Measurements from ENCODE around the gene ANKRD40CL.
A peak's percentile ranks its signal among the peaks of the same experiment; 100 is the strongest.

ANKRD40CL gene

DNA sequence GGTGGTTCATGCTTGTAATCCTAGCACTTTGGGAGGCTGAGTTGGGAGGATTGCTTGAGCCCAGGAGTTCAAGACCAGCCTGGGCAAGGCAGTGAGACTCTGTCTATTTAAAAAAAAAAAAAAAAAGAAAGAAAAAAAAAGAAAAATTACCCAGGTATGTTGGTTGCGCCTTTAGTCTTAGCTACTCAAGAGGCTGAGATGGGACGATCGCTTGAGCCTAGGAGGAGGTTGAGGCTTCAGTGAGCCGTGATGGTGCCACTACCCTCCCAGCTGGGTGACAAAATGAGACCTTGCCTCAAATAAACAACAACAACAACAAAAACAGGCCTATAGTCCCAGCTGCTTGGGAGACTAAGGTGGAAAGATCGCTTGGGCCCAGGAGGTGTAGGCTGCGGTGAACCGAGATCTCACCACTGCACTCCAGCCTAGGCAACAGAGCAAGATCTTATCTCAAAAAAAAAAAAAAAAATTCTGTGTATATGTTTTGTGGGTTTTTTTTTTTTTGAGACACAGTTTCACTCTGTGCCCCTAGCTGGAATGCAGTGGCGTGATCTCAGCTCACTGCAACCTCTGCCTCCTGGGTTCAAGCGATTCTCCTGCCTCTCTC is 12.5 kb upstream of the ANKRD40CL start:
- CTCF ChIA-PET: interaction anchor here (0.7 to 6.8 kb wide), 6 partner anchors 13 to 278 kb away, joined by 3 to 39 read pairs (median 4); no protein-coding TSS in a partner anchor
- Mint-ChIP-seq H3K4me3 (peak overlapping the region; percentile 31), H3K4me1 (peaks cover 30% of the 10 kb centered on the region), H3K36me3 (no peaks in the 10 kb centered on the region), H3K9me3 (no peaks in the 10 kb centered on the region), H3K27ac (peak overlapping the region; percentile 55), H3K27me3 (peaks cover 79% of the 10 kb centered on the region)
- DNase-seq: peak; percentile 75

DNA sequence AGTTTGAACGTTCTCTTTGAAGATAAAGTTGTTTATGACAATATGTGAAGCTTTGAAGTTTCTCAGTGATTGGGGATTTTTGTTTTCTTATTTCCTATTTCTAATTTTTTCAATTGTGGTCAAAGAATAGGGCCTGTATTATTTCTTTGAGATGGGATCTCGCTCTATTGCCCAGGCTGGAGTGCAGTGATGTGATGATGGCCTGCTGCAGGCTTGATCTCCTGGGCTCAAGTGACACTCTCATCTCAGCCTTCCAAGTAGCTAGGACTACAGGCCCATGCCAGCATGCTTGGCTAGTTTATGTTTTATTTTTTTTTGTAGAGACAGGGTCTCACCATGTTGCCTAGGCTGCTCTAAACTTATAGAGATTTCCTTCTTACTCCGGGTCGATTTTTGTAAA is 11.7 kb upstream of the ANKRD40CL start:
- H3K27ac Mint-ChIP-seq: no peak overlapping the region
- no peaks in the 10 kb centered on the region for H3K9me3 Mint-ChIP-seq
- DNase-seq: no peak
- CTCF ChIA-PET: interaction anchor here (0.9 to 1.0 kb wide), 2 partner anchors 63 to 170 kb away, joined by 4 read pairs; no protein-coding TSS in a partner anchor
- H3K27me3 Mint-ChIP-seq: peaks cover 77% of the 10 kb centered on the region
- peaks cover 30% of the 10 kb centered on the region for H3K4me1 Mint-ChIP-seq
- no peak overlapping the region for H3K4me3 Mint-ChIP-seq
- no peaks in the 10 kb centered on the region for H3K36me3 Mint-ChIP-seq

DNA sequence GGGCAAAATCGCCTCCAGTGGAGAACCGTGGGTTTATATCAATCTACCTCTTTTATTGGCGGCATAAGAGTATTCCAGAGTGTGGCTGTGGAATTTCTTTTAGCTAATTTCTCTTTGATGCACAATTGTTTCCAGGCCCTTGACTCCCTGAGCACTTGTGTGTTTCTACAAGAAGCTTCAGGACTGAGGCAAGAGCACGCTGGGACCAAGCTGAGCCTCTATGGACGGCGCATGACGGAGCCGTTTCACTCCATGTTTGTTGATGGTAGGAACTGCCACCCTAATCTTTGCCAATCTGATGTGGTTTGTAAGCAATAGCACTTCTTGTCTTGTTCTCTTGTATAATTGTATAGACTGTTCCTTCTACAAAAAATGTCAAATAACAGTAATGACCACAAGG is 11.2 kb upstream of the ANKRD40CL start:
- peaks cover 73% of the 10 kb centered on the region for H3K27me3 Mint-ChIP-seq
- H3K9me3 Mint-ChIP-seq: no peaks in the 10 kb centered on the region
- H3K27ac Mint-ChIP-seq: no peak overlapping the region
- H3K4me1 Mint-ChIP-seq: peaks cover 30% of the 10 kb centered on the region
- CTCF ChIA-PET: interaction anchor here (1.0 kb wide), 1 partner anchor 170 kb away, joined by 4 read pairs; no protein-coding TSS in a partner anchor
- H3K4me3 Mint-ChIP-seq: no peak overlapping the region
- H3K36me3 Mint-ChIP-seq: no peaks in the 10 kb centered on the region
- no peak for DNase-seq

DNA sequence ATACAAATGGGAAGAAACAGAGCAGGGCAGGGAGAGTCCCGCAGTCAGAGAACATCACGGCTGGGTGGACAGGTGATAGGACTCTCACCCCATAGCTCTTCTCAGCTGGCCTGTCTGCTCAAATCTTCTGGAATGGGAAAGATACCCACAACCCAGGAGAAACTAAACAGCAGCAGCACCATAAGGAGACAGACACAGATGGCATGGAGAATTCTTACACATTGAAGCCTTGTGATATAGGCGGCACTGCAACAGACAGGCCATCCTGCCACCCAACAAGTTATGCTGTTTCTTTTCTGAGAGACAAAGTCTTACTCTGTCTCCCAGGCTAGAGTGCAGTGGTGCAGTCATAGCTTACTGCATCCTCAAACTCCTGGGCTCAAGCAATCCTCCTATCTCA is 8.6 kb upstream of the ANKRD40CL start:
- H3K4me3 Mint-ChIP-seq: no peak overlapping the region

DNA sequence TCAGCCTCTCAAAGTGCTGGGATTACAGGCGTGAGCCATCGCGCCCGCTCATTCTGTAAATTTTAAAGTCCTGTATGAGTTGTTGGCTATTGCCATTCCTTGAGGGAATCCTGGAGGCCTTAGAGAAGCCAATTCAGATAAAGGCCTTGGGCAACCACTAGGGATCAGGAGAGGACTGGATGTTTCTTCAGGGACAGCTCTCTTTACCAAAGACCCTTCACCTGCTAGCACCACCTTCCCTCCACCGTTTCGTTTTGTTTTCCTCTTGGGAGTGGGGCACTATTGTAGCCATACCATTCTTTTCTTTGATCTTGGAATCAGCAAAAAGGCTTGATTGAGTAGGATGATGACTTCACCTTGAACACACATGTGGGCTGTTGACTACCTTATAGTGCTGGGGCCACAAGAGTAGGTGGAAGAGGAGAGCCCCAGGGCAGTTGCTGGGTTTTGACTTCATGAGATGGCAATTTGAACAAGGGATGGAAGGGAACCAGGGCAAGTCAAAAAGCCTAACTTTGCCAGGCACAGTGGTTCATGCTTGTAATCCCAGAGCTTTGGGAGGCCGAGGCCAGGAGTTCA is 7.0 kb upstream of the ANKRD40CL start:
- H3K9me3 Mint-ChIP-seq: no peaks in the 10 kb centered on the region
- H3K4me1 Mint-ChIP-seq: peaks cover 9% of the 10 kb centered on the region
- DNase-seq: no peak
- H3K36me3 Mint-ChIP-seq: no peaks in the 10 kb centered on the region
- CTCF ChIA-PET: no interaction called here
- no peak overlapping the region for H3K4me3 Mint-ChIP-seq
- H3K27me3 Mint-ChIP-seq: peaks cover 46% of the 10 kb centered on the region
- H3K27ac Mint-ChIP-seq: no peak overlapping the region

More for the DNA sequence above, 8.6 kb upstream of the ANKRD40CL start:
- Mint-ChIP-seq H3K27ac (no peak overlapping the region), H3K9me3 (no peaks in the 10 kb centered on the region), H3K36me3 (no peaks in the 10 kb centered on the region), H3K4me1 (peaks cover 21% of the 10 kb centered on the region), H3K27me3 (peaks cover 54% of the 10 kb centered on the region)
- CTCF ChIA-PET: interaction anchor here (1.0 kb wide), 1 partner anchor 66 kb away, joined by 3 read pairs; no protein-coding TSS in a partner anchor
- DNase-seq: peak; percentile 15

DNA sequence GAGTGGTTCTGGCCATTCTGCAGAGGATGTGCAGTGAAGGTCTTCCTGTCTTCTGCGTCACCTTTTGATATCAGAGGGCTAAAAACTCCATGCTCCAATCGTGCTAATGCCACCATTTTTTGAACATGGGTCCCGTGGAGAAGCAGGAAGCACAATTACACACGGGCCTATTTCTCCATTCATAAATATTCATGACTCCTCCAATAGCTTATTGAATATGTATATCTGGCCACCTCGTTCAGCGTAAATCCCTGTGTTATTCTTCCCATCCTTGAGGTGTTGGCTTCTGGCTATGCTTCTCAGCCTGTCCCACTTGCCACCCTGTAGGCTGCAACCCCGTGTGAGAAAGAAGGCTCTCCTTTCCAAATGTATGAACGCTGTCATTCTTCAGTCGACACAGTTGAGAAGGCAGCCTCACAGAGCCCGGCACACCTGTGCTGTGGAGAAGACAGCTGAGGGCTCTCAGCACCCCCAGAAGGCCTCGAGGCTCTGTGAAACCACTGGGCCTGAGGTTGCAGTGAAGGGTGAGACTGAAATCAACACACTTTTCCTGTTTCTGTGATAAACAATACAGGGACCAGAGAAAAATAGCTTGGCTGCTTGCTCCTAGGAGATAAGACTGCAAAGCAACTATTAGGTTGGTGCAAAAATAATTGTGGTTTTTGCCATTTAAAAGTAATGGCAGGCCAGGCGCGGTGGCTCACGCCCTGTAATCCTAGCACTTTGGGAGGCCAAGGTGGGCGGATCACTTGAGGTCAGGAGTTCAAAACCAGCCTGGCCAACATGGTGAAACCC is 4.9 kb upstream of the ANKRD40CL start:
- CTCF ChIA-PET: interaction anchor here (1.9 kb wide), 1 partner anchor 11 kb away, joined by 5 read pairs; no protein-coding TSS in a partner anchor
- DNase-seq: no peak
- Mint-ChIP-seq H3K27me3 (peaks cover 37% of the 10 kb centered on the region), H3K9me3 (no peaks in the 10 kb centered on the region), H3K4me3 (no peak overlapping the region), H3K27ac (no peak overlapping the region), H3K4me1 (peaks cover 3% of the 10 kb centered on the region), H3K36me3 (no peaks in the 10 kb centered on the region)

DNA sequence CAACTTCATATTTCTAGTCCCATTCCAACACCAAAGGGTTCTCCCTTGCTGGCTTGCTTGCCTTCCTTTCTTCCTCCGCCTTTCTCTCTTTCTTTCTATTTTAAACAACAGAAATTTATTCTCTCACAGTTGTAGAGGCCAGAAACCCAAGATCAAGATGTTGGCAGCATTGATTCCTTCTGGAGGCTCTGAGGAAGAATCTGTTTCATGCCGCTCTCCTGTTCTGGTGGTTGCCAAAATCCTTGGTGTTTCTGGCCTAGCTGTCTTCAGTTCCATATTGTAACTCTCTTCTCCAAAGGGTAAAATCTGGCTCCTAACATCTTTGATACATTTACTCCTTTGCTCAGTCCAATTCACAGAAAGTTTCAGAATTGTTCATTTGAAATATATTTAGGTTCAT is 3.0 kb upstream of the ANKRD40CL start:
- peaks cover 39% of the 10 kb centered on the region for H3K27me3 Mint-ChIP-seq
- no peaks in the 10 kb centered on the region for H3K9me3 Mint-ChIP-seq

DNA sequence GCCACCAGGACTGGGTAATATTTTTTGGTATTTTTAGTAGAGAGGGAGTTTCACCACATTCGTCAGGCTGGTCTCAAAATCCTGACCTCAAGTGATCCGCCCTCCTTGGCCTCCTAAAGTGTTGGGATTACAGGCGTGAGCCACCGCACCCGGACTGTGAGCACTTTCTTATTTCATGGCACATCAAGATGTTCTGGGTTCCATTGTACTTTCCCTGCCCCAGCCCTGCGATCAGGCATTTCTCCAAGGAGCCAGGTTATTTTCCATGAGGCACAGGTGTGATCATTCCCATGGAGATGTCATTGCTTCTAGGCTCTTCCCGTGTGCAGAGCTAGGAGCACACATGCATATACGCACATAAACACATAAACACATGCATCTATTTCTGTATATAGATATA is 2.6 kb upstream of the ANKRD40CL start:
- DNase-seq: no peak
- Mint-ChIP-seq H3K27ac (no peak overlapping the region), H3K27me3 (peaks cover 40% of the 10 kb centered on the region), H3K4me1 (peaks cover 7% of the 10 kb centered on the region), H3K36me3 (no peaks in the 10 kb centered on the region), H3K9me3 (no peaks in the 10 kb centered on the region), H3K4me3 (no peak overlapping the region)
- CTCF ChIA-PET: no interaction called here

More for the DNA sequence above, 3.0 kb upstream of the ANKRD40CL start:
- CTCF ChIA-PET: no interaction called here
- Mint-ChIP-seq H3K4me1 (peaks cover 7% of the 10 kb centered on the region), H3K36me3 (no peaks in the 10 kb centered on the region), H3K27ac (peak overlapping the region; percentile 62), H3K4me3 (no peak overlapping the region)
- DNase-seq: no peak

DNA sequence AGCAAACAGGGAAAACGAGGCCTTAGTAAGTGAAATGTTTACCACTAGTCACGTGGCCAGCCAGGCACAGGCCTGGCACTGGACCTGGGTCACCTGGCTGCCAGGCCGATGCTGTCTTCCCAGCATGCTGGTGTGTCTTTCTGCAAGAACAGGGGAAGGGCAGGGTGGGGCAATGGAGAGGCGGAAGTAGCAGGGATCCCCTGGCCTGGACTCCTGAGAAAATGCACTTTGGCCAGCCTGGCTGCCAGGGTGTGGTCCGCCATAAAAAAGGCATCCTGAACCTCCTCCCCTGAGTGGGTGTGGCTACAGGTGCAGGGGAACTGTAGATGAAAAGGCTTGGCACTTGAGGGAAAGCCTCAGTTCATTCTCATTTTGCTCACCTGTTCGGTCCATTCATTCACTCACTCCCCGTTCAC is 1.0 kb upstream of the ANKRD40CL start:
- CTCF ChIA-PET: no interaction called here
- H3K36me3 Mint-ChIP-seq: no peaks in the 10 kb centered on the region
- no peak overlapping the region for H3K27ac Mint-ChIP-seq

DNA sequence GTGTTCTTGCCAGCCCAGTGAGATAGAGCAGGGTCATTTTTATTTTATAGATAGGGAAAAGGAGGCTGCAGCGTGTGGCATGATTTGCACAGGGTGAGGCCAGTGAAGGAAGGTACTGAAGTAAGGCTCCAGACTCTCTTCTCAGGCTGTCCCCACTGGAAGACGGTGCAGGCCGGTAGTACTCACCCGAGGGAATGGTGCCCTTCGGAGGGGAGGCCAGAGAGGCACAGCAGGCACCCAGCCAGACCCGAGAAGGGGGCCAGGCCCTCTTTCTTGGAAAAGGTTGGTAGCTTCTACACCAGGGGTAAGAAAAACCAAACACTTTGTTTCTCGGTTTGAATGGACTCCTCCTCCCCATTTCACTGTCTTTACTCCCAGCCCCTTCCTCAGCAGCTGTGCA is 288 bp downstream of the ANKRD40CL start:
- no peak for DNase-seq
- Mint-ChIP-seq H3K4me3 (no peak overlapping the region), H3K36me3 (no peaks in the 10 kb centered on the region), H3K27me3 (peaks cover 52% of the 10 kb centered on the region), H3K9me3 (no peaks in the 10 kb centered on the region), H3K4me1 (peaks cover 9% of the 10 kb centered on the region), H3K27ac (no peak overlapping the region)
- CTCF ChIA-PET: interaction anchor here (0.8 to 2.1 kb wide), 2 partner anchors 13 to 16 kb away, joined by 3 to 5 read pairs; no protein-coding TSS in a partner anchor

More for the DNA sequence above, 1.0 kb upstream of the ANKRD40CL start:
- H3K9me3 Mint-ChIP-seq: no peaks in the 10 kb centered on the region
- no peak for DNase-seq
- no peak overlapping the region for H3K4me3 Mint-ChIP-seq
- peaks cover 41% of the 10 kb centered on the region for H3K27me3 Mint-ChIP-seq
- H3K4me1 Mint-ChIP-seq: peaks cover 8% of the 10 kb centered on the region

DNA sequence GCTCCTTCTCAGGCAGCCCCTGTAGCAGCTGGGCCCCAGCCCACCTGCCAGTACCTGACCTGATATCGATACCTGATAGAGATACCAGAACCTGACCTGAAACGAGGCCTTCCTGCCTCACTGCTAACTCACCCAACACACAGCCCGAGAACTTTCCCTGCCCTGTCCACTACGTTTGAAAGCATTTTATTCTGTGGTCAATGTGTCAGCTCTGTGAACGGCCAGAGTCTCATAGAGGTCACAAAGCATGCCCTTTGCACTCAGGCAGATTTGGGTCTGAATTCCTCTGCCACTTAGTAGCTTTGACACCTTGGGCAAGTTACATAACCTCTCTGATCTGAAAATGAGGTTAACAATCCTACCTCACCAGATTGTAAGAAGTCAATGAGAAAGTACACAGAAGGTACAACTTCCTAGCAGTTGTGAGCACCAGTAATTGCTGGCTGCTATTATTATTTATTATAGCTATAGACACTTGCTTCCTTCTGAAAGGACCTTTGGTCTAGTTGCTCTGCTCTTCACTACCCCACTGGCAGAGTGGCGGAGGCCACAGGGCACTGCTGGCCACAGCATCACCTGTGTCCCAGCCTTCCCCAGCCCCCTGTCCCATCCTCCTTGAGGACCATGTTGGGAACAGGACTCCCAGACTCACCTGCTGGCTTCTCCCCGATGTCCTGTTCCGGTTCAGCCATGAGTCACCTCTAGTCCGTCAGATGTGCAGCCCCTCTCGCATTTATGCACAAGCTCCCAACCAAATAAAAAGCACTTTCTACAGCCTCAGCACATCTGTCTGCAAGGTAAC is 895 bp downstream of the ANKRD40CL start:
- Mint-ChIP-seq H3K4me3 (no peak overlapping the region), H3K27ac (no peak overlapping the region), H3K36me3 (no peaks in the 10 kb centered on the region), H3K4me1 (peaks cover 8% of the 10 kb centered on the region), H3K27me3 (peaks cover 58% of the 10 kb centered on the region), H3K9me3 (no peaks in the 10 kb centered on the region)
- CTCF ChIA-PET: interaction anchor here (0.8 to 2.1 kb wide), 2 partner anchors 14 to 16 kb away, joined by 3 to 5 read pairs; no protein-coding TSS in a partner anchor
- no peak for DNase-seq

DNA sequence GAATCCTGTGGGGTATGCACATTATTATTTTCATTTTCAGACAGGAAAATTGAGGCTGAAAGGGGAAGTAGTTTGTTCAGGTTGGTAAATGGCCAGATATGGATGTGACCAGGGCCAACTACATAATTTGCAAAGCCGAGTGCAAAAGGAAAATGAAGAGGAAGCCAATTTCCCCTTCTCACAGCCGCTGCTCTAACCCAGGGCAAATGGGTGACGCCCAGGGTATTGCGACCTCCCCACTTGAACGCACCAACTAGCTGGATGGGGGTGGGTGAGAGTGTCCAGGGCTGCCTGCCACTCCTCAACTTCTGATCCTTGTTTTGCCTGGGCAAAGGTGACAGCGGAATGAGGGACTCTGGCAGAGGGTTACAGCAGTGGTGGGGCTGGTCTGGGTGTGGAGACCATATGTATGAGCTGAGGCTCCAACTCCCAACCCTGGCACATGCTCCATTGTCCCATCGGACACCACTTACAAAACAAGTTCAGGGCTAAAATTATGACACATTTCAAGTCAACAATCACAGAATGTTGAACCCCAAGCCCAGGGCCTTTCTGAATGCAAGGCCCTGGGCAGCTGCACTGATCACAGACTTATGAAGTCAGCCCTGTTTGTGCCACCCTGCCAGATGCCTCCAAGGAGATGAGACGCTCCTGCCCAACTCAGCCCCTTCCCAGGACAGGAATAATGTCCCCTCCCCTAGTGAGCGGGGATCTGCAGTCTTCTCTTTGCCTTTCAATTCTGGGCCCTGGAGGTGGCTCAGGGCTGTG is 1.7 kb downstream of the ANKRD40CL start:
- H3K4me3 Mint-ChIP-seq: no peak overlapping the region
- no peak overlapping the region for H3K27ac Mint-ChIP-seq
- CTCF ChIA-PET: interaction anchor here (2.1 kb wide), 1 partner anchor 17 kb away, joined by 5 read pairs; no protein-coding TSS in a partner anchor
- no peaks in the 10 kb centered on the region for H3K36me3 Mint-ChIP-seq
- DNase-seq: no peak
- peaks cover 8% of the 10 kb centered on the region for H3K4me1 Mint-ChIP-seq
- peaks cover 58% of the 10 kb centered on the region for H3K27me3 Mint-ChIP-seq
- H3K9me3 Mint-ChIP-seq: no peaks in the 10 kb centered on the region

DNA sequence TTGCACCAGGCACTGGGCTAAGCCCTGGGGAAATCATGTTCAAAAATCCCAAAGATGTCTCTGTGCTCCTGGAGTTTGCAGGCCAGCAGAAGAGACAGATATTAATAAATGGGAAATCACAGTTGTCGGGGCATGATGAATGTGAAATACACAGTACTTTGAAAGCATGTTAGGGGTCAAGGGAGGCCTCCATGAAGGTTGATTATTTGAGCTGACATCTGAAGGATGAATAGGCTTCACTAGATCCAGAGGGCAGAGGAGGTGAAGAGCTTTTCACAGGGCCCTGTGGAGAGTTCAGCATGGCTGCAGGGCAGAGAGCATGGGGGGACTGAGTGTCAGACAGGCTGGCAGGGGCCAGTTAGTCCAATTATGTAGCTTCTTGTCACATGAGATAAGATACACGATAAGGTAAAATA is 2.6 kb downstream of the ANKRD40CL start:
- H3K4me1 Mint-ChIP-seq: peaks cover 8% of the 10 kb centered on the region
- no peak for DNase-seq
- no peak overlapping the region for H3K27ac Mint-ChIP-seq
- CTCF ChIA-PET: interaction anchor here (3.6 kb wide), 1 partner anchor 19 kb away, joined by 24 read pairs; no protein-coding TSS in a partner anchor
- no peaks in the 10 kb centered on the region for H3K9me3 Mint-ChIP-seq
- H3K36me3 Mint-ChIP-seq: no peaks in the 10 kb centered on the region
- H3K27me3 Mint-ChIP-seq: peaks cover 55% of the 10 kb centered on the region
- H3K4me3 Mint-ChIP-seq: no peak overlapping the region

Data from activated naive CD4-positive, alpha-beta T cell treated with anti-CD3 and anti-CD28 coated beads, Interleukin-2, amount 10 ng/mL, durations not matched to agents 7 days and 5 days (primary cell).